Activated CD8-positive, alpha-beta T cell treated with anti-CD3 and anti-CD28 coated beads, Interleukin-2, amount 10 ng/mL, durations not matched to agents 7 days and 5 days (primary cell): ENCODE data around the gene N4BP2. TPM values are rescaled to one million over a fixed set of nuclear protein-coding genes. Genes with fewer than 3 reads are reported as not detected.
A peak's percentile ranks its signal among the peaks of the same experiment; 100 is the strongest.

Source experiments
- ATAC-seq: fragments of 150-1000 bp; cut with Tn5 transposase; one replicate; pipeline ENCODE4 v1.10.0; 2021; ENCODE audit warnings: moderate library complexity
- CTCF ChIA-PET: fragments of 350-600 bp; sonication (Branson Sonifier 250); formaldehyde crosslinking; loops from one replicate; lab custom pipeline; 2021; ENCODE audit warnings: antibody characterized with exemption; lab: Charles Lee
- POLR2A ChIA-PET: fragments of 350-600 bp; sonication (Branson Sonifier 250); formaldehyde crosslinking; loops from one replicate; lab custom pipeline; 2021; ENCODE audit warnings: antibody characterized with exemption; lab: Charles Lee
- DNase-seq: peaks from one replicate; pipeline ENCODE4 v3.0.0-alpha.2; 2020
- H3K27ac Mint-ChIP-seq: one replicate; pipeline ENCODE4 v1.8.0; 2021; ENCODE audit warnings: mild to moderate bottlenecking, mixed read lengths
- H3K27me3 Mint-ChIP-seq: one replicate; pipeline ENCODE4 v1.8.0; 2021; ENCODE audit warnings: low read depth, mixed read lengths
- H3K36me3 Mint-ChIP-seq: one replicate; pipeline ENCODE4 v1.8.0; 2021; ENCODE audit warnings: low read depth, mixed read lengths
- H3K4me1 Mint-ChIP-seq: one replicate; pipeline ENCODE4 v1.8.0; 2021; ENCODE audit warnings: low read depth, mixed read lengths
- H3K4me3 Mint-ChIP-seq: one replicate; pipeline ENCODE4 v1.8.0; 2021; ENCODE audit warnings: mild to moderate bottlenecking, mixed read lengths
- H3K9me3 Mint-ChIP-seq: one replicate; pipeline ENCODE4 v1.8.0; 2022; ENCODE audit warnings: mixed read lengths; ENCODE audit not compliant: insufficient read depth
- total RNA-seq, 2 experiments: library from RNA; stranded (reverse); gene quantifications; one replicate each; pipeline ENCODE4 v1.2.3, GENCODE V29; 2021

N4BP2 gene
- total RNA-seq, 2 experiments from 2014 or later = 25.1 to 29.0 TPM

DNA sequence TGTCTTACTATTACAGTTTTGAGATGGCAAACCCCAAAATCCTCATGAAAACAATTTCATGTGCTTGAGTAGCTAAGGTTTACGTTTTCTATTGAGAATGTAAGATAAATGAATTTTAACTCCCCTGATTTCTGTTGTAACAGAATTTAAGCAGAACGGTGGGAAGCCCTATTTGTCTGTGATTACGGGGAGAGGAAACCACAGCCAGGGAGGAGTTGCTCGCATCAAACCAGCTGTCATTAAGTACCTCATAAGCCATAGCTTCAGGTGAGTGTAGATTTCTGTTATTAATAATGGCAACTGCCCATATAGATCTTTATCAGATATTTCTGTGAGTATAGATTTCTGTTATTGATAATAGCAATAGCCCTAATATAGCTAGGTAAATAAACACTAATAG lies 96.0 kb downstream of the N4BP2 start:
- H3K27ac Mint-ChIP-seq = no peak overlapping the region
- peaks cover 52% of the 10 kb centered on the region for H3K36me3 Mint-ChIP-seq
- ATAC-seq (peak; percentile 48), DNase-seq (no peak)
- H3K9me3 Mint-ChIP-seq = peaks cover 13% of the 10 kb centered on the region
- ChIA-PET CTCF (interaction anchor here (0.5 to 3.5 kb wide), 16 partner anchors 39 to 725 kb away, joined by 3 to 22 read pairs (median 4); partner anchors contain the start of gene N4BP2), POLR2A (interaction anchor here (0.8 to 2.9 kb wide), 5 partner anchors 48 to 155 kb away, joined by 3 to 20 read pairs (median 3); partner anchors contain the start of gene N4BP2)
- H3K4me1 Mint-ChIP-seq = peaks cover 28% of the 10 kb centered on the region
- H3K4me3 Mint-ChIP-seq = peak overlapping the region; percentile 10
- H3K27me3 Mint-ChIP-seq = no peaks in the 10 kb centered on the region

DNA sequence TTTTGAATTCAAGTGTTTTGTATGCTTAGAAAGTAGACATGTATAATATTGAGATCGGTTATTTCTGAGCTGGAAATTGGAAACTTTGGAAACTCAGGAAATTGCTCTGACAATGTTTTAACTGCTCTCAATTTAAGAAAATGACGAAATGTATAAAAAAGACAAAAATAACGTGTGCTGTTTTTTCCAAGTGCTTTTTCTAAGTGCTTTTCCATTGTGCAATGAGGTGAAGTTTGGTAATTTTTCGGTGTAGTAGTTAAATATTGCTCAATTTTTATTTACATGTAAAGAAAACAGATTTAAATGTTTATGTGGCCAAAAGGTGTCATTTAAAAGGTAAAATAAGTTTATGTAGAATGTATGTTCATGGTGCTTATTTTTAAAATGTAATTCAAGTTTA lies 100.8 kb downstream of the N4BP2 start:
- Mint-ChIP-seq H3K27ac (no peak overlapping the region), H3K27me3 (no peaks in the 10 kb centered on the region), H3K9me3 (no peaks in the 10 kb centered on the region), H3K4me1 (peaks cover 15% of the 10 kb centered on the region), H3K36me3 (peaks cover 33% of the 10 kb centered on the region), H3K4me3 (no peak overlapping the region)
- ChIA-PET POLR2A (no interaction called here), CTCF (no interaction called here)
- DNase-seq (no peak), ATAC-seq (no peak)

GRCh38 chr4:40160258-40160657 lies 103.6 kb downstream of the N4BP2 start:
- ATAC-seq (no peak), DNase-seq (no peak)
- CTCF ChIA-PET = interaction anchor here (1.5 kb wide), 1 partner anchor 156 kb away, joined by 4 read pairs; no protein-coding TSS in a partner anchor
- H3K27me3 Mint-ChIP-seq = no peaks in the 10 kb centered on the region
- H3K4me1 Mint-ChIP-seq = no peaks in the 10 kb centered on the region
- no peak overlapping the region for H3K27ac Mint-ChIP-seq
- H3K36me3 Mint-ChIP-seq = peaks cover 30% of the 10 kb centered on the region
- H3K9me3 Mint-ChIP-seq = no peaks in the 10 kb centered on the region
- POLR2A ChIA-PET = interaction anchor here (0.7 kb wide), 1 partner anchor 736 kb away, joined by 3 read pairs; no protein-coding TSS in a partner anchor
- no peak overlapping the region for H3K4me3 Mint-ChIP-seq

GRCh38 chr4:40164459-40164858 lies 107.8 kb downstream of the N4BP2 start:
- Mint-ChIP-seq H3K4me1 (no peaks in the 10 kb centered on the region), H3K27ac (no peak overlapping the region), H3K9me3 (peaks cover 11% of the 10 kb centered on the region), H3K4me3 (no peak overlapping the region), H3K36me3 (peaks cover 40% of the 10 kb centered on the region), H3K27me3 (no peaks in the 10 kb centered on the region)
- ChIA-PET CTCF (interaction anchor here (1.3 kb wide), 1 partner anchor 153 kb away, joined by 3 read pairs; no protein-coding TSS in a partner anchor), POLR2A (interaction anchor here (0.7 kb wide), 1 partner anchor 18 kb away, joined by 4 read pairs; no protein-coding TSS in a partner anchor)
- no peak for ATAC-seq
- no peak for DNase-seq

GRCh38 chr4:40165916-40166315 lies 109.3 kb downstream of the N4BP2 start:
- POLR2A ChIA-PET = no interaction called here
- CTCF ChIA-PET = no interaction called here
- H3K36me3 Mint-ChIP-seq = peaks cover 35% of the 10 kb centered on the region

DNA sequence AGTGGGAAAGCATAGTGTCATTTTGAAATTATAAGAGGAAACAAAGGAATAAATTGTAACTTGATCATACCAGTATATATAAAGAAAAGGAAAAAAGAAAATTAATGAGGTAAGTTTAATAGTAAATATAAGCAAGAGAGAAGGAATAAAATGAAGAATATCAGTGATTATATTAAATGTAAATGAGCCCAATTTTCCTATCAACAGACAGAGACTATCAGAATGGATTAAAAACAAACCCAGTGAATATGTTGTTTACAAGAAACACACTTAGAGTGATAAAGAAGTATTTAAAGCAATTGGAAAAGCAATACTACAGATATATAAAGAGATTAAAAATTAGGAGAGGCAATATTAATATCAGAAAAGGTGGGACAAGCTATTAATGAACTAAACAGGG lies 111.4 kb downstream of the N4BP2 start:
- Mint-ChIP-seq H3K9me3 (peaks cover 11% of the 10 kb centered on the region), H3K27me3 (no peaks in the 10 kb centered on the region), H3K36me3 (peaks cover 27% of the 10 kb centered on the region), H3K4me1 (peaks cover 15% of the 10 kb centered on the region), H3K4me3 (no peak overlapping the region), H3K27ac (no peak overlapping the region)
- ChIA-PET CTCF (no interaction called here), POLR2A (no interaction called here)
- ATAC-seq (no peak), DNase-seq (no peak)

More at GRCh38 chr4:40165916-40166315, 109.3 kb downstream of the N4BP2 start:
- Mint-ChIP-seq H3K27ac (no peak overlapping the region), H3K9me3 (peaks cover 11% of the 10 kb centered on the region), H3K4me3 (no peak overlapping the region), H3K27me3 (no peaks in the 10 kb centered on the region), H3K4me1 (peaks cover 5% of the 10 kb centered on the region)
- no peak for ATAC-seq
- no peak for DNase-seq

- Mint-ChIP-seq H3K4me3 (no peak overlapping the region), H3K27ac (no peak overlapping the region), H3K36me3 (peaks cover 18% of the 10 kb centered on the region), H3K27me3 (no peaks in the 10 kb centered on the region), H3K4me1 (peaks cover 32% of the 10 kb centered on the region), H3K9me3 (peaks cover 11% of the 10 kb centered on the region)
- CTCF ChIA-PET = interaction anchor here (1.0 kb wide), 1 partner anchor 147 kb away, joined by 3 read pairs; no protein-coding TSS in a partner anchor
- POLR2A ChIA-PET = no interaction called here
- DNase-seq = no peak
- no peak for ATAC-seq
These were observed 113.9 kb downstream of the N4BP2 start for GRCh38 chr4:40170588-40170987.

- H3K4me1 Mint-ChIP-seq = peaks cover 32% of the 10 kb centered on the region
- DNase-seq (peak; percentile 38), ATAC-seq (peak; percentile 81)
- ChIA-PET CTCF (no interaction called here), POLR2A (interaction anchor here (0.8 kb wide), 1 partner anchor 17 kb away, joined by 3 read pairs; no protein-coding TSS in a partner anchor)
- no peaks in the 10 kb centered on the region for H3K9me3 Mint-ChIP-seq
- H3K4me3 Mint-ChIP-seq = peak overlapping the region; percentile 52
- no peaks in the 10 kb centered on the region for H3K27me3 Mint-ChIP-seq
- peaks cover 5% of the 10 kb centered on the region for H3K36me3 Mint-ChIP-seq
- H3K27ac Mint-ChIP-seq = peak overlapping the region; percentile 84
These were observed 116.8 kb downstream of the N4BP2 start for GRCh38 chr4:40173470-40173875.

GRCh38 chr4:40176602-40177001 lies 120.0 kb downstream of the N4BP2 start:
- H3K9me3 Mint-ChIP-seq = no peaks in the 10 kb centered on the region
- no peaks in the 10 kb centered on the region for H3K27me3 Mint-ChIP-seq
- H3K4me3 Mint-ChIP-seq = no peak overlapping the region
- ChIA-PET POLR2A (no interaction called here), CTCF (no interaction called here)
- no peak overlapping the region for H3K27ac Mint-ChIP-seq
- peaks cover 3% of the 10 kb centered on the region for H3K36me3 Mint-ChIP-seq
- no peak for ATAC-seq
- DNase-seq = no peak
- H3K4me1 Mint-ChIP-seq = peaks cover 34% of the 10 kb centered on the region

- ATAC-seq (no peak), DNase-seq (no peak)
- ChIA-PET CTCF (interaction anchor here (0.9 to 1.3 kb wide), 2 partner anchors 17 to 148 kb away, joined by 3 to 4 read pairs; no protein-coding TSS in a partner anchor), POLR2A (no interaction called here)
- H3K4me1 Mint-ChIP-seq = peaks cover 34% of the 10 kb centered on the region
- H3K27me3 Mint-ChIP-seq = no peaks in the 10 kb centered on the region
- H3K9me3 Mint-ChIP-seq = no peaks in the 10 kb centered on the region
- H3K4me3 Mint-ChIP-seq = no peak overlapping the region
- no peak overlapping the region for H3K27ac Mint-ChIP-seq
- H3K36me3 Mint-ChIP-seq = peaks cover 3% of the 10 kb centered on the region
These were observed 120.9 kb downstream of the N4BP2 start for GRCh38 chr4:40177591-40177990.

DNA sequence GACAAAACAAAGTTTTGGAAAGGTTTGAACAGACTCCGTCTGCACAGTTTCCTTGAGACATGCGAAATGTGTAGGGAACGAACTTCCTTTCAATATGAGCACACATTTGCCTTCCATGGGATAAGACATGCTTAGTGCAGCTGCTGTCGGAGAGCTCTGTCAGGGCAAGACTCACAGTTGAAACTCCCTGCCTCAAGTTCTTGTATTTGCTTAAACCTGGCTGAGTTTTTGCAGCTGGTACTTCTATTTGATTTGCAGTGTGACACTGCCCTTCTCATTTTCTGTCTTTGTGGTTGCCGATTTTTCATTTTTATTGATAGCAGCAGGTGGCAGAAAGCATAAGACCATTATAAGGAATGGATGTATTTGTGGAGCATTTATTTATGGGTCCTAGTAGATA lies 122.0 kb downstream of the N4BP2 start:
- POLR2A ChIA-PET = no interaction called here
- H3K4me3 Mint-ChIP-seq = no peak overlapping the region
- DNase-seq = no peak
- peaks cover 29% of the 10 kb centered on the region for H3K4me1 Mint-ChIP-seq
- CTCF ChIA-PET = interaction anchor here (1.3 kb wide), 1 partner anchor 16 kb away, joined by 3 read pairs; no protein-coding TSS in a partner anchor
- no peaks in the 10 kb centered on the region for H3K9me3 Mint-ChIP-seq
- no peaks in the 10 kb centered on the region for H3K36me3 Mint-ChIP-seq
- ATAC-seq = no peak
- H3K27ac Mint-ChIP-seq = no peak overlapping the region
- no peaks in the 10 kb centered on the region for H3K27me3 Mint-ChIP-seq

DNA sequence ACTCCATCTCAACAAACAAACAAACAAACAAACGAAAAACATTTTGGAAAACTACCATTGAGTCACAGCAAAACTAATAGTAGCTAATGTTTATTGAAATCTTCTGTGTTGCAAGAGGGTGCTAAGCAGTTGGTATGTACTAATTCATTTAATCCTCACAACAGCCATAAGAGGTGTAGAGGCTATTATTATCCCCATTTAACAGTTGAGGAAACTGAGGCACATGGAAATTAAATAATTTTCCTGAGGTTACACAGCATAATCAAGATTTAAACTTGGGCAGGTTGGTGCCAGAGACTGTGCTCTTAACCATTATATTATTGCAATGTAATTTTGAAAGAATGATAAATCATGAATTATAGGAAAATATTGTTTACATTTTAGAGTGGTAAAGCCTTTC lies 122.7 kb downstream of the N4BP2 start:
- ChIA-PET CTCF (no interaction called here), POLR2A (no interaction called here)
- H3K4me1 Mint-ChIP-seq = peaks cover 30% of the 10 kb centered on the region
- H3K4me3 Mint-ChIP-seq = no peak overlapping the region
- no peaks in the 10 kb centered on the region for H3K9me3 Mint-ChIP-seq
- no peaks in the 10 kb centered on the region for H3K36me3 Mint-ChIP-seq
- H3K27me3 Mint-ChIP-seq = no peaks in the 10 kb centered on the region
- no peak overlapping the region for H3K27ac Mint-ChIP-seq
- no peak for ATAC-seq
- no peak for DNase-seq
